Measurements from ENCODE around the gene DNAJB13.

- TF ChIP-seq, protein P1, sequence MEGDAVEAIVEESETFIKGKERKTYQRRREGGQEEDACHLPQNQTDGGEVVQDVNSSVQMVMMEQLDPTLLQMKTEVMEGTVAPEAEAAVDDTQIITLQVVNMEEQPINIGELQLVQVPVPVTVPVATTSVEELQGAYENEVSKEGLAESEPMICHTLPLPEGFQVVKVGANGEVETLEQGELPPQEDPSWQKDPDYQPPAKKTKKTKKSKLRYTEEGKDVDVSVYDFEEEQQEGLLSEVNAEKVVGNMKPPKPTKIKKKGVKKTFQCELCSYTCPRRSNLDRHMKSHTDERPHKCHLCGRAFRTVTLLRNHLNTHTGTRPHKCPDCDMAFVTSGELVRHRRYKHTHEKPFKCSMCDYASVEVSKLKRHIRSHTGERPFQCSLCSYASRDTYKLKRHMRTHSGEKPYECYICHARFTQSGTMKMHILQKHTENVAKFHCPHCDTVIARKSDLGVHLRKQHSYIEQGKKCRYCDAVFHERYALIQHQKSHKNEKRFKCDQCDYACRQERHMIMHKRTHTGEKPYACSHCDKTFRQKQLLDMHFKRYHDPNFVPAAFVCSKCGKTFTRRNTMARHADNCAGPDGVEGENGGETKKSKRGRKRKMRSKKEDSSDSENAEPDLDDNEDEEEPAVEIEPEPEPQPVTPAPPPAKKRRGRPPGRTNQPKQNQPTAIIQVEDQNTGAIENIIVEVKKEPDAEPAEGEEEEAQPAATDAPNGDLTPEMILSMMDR (IDR thresholded peaks at IDR 0.05; ENCODE audit: low read length), result no peak
- TF ChIP-seq EZH2 (optimal IDR thresholded peaks at IDR 0.05; ENCODE audit: low read depth, low read length), result no peak
- TF ChIP-seq EZH2phosphoT487 (IDR thresholded peaks at IDR 0.05; ENCODE audit: low read length), result no peak
Observed at GRCh38 chr11:73998846-73999575, 48.2 kb downstream of the DNAJB13 start.
